GM23338 (cell line): ENCODE data around the gene AQP12B. TPM values are rescaled to one million over a fixed set of nuclear protein-coding genes. Genes with fewer than 3 reads are reported as not detected.
"Not testable (repeated sequence)": the region's sequence is repeated elsewhere in the genome, so short reads cannot be mapped to it uniquely, and the experiment has no call there.

Experiments
- ATAC-seq: fragments of 200-7000 bp; cut with Tn5 transposase; 3 replicates; pipeline ENCODE4 v1.9.1; 2020
- DNase-seq: peaks from one replicate; pipeline ENCODE4 v3.0.0-alpha.2; 2015; ENCODE audit warnings: low spot score
- H2AFZ ChIP-seq: fragments of 200-600 bp; sonication (generic); 2 replicates; pipeline ENCODE4 v1.8.0; 2016; ENCODE audit warnings: antibody characterized with exemption, mild to moderate bottlenecking, moderate library complexity
- H3F3A ChIP-seq: fragments of 200-600 bp; sonication (generic); replicated peaks from 2 replicates; pipeline ENCODE4 v1.8.0; 2017; ENCODE audit warnings: antibody characterized with exemption, mixed run types, low read depth
- H3K27ac ChIP-seq: fragments of 200-600 bp; sonication (generic); 2 replicates; pipeline ENCODE4 v1.6.1; 2016; ENCODE audit warnings: low read depth
- H3K27me3 ChIP-seq: fragments of 200-600 bp; sonication (generic); 2 replicates; pipeline ENCODE4 v1.8.0; 2016; ENCODE audit warnings: mild to moderate bottlenecking, mixed run types, moderate library complexity; ENCODE audit not compliant: insufficient read depth
- H3K36me3 ChIP-seq: fragments of 200-600 bp; sonication (generic); 2 replicates; pipeline ENCODE4 v1.8.0; 2016; ENCODE audit warnings: mild to moderate bottlenecking; ENCODE audit not compliant: insufficient read depth
- H3K4me1 ChIP-seq: fragments of 200-600 bp; sonication (generic); 2 replicates; pipeline ENCODE4 v1.8.0; 2016; ENCODE audit warnings: mild to moderate bottlenecking, moderate library complexity; ENCODE audit not compliant: insufficient read depth
- H3K4me2 ChIP-seq: fragments of 200-600 bp; sonication (generic); 2 replicates; pipeline ENCODE4 v1.7.1; 2017; ENCODE audit warnings: mixed run types
- H3K4me3 ChIP-seq: fragments of 200-600 bp; sonication (generic); 2 replicates; pipeline ENCODE4 v1.6.1; 2016; ENCODE audit warnings: mixed run types
- H3K79me2 ChIP-seq: fragments of 200-600 bp; sonication (generic); replicated peaks from 2 replicates; pipeline ENCODE4 v1.8.0; 2017; ENCODE audit warnings: mild to moderate bottlenecking; ENCODE audit not compliant: insufficient read depth
- H3K9me2 ChIP-seq: fragments of 200-600 bp; sonication (generic); 2 replicates; pipeline ENCODE4 v1.8.0; 2017; ENCODE audit not compliant: insufficient read depth
- H4K20me1 ChIP-seq: fragments of 200-600 bp; sonication (generic); replicated peaks from 2 replicates; pipeline ENCODE4 v1.8.0; 2017; ENCODE audit warnings: mild to moderate bottlenecking; ENCODE audit not compliant: insufficient read depth
- H3K27ac Mint-ChIP-seq: 2 replicates; pipeline ENCODE4 v1.8.0; 2020; ENCODE audit warnings: inconsistent platforms, mild to moderate bottlenecking, moderate library complexity, mixed read lengths
- H3K27me3 Mint-ChIP-seq: 3 replicates; pipeline ENCODE4 v1.8.0; 2022; ENCODE audit warnings: low read depth, mild to moderate bottlenecking, moderate library complexity, mixed read lengths, inconsistent platforms; ENCODE audit not compliant: insufficient read depth, poor library complexity
- H3K36me3 Mint-ChIP-seq: 3 replicates; pipeline ENCODE4 v1.8.0; 2021; ENCODE audit warnings: low read depth, mild to moderate bottlenecking, inconsistent platforms, moderate library complexity, mixed read lengths
- H3K4me1 Mint-ChIP-seq: 3 replicates; pipeline ENCODE4 v1.8.0; 2020; ENCODE audit warnings: mild to moderate bottlenecking, inconsistent platforms, mixed read lengths
- H3K4me3 Mint-ChIP-seq: 3 replicates; pipeline ENCODE4 v1.8.0; 2021; ENCODE audit warnings: moderate library complexity, mild to moderate bottlenecking, inconsistent platforms, mixed read lengths
- H3K9me3 Mint-ChIP-seq: 3 replicates; pipeline ENCODE4 v1.8.0; 2020; ENCODE audit warnings: moderate library complexity, mild to moderate bottlenecking, inconsistent platforms, mixed read lengths
- polyA plus RNA-seq: library from polyadenylated mRNA; unstranded; fragments of >200 nt; fragmentation: Nextera tagmentation; extraction: Ambion mirVana; gene quantifications from 2 replicates; pipeline ENCODE4 v1.2.1, GENCODE V29; 2016
- total RNA-seq: library from RNA; depleted of rRNA; stranded (reverse); fragments of >200 nt; shearing (Covaris generic); gene quantifications from 2 replicates; pipeline ENCODE4 v1.2.3, GENCODE V29; 2014

Gene AQP12B
- total and polyA plus RNA-seq, 2 experiments from 2014 or later = not detected

- not testable (repeated sequence) for H3K27ac Mint-ChIP-seq, H3K4me1 ChIP-seq, H2AFZ ChIP-seq, H3K36me3 Mint-ChIP-seq, H3K9me2 ChIP-seq, H3K27me3 Mint-ChIP-seq, H3K4me3 Mint-ChIP-seq, DNase-seq, H3K79me2 ChIP-seq, H3F3A ChIP-seq, H3K4me3 ChIP-seq, H3K4me1 Mint-ChIP-seq, H3K9me3 Mint-ChIP-seq, H3K36me3 ChIP-seq, H3K4me2 ChIP-seq, H3K27me3 ChIP-seq, H3K27ac ChIP-seq, H4K20me1 ChIP-seq, ATAC-seq
Observed at GRCh38 chr2:240694304-240694703, 11.6 kb upstream of the AQP12B start.

DNA sequence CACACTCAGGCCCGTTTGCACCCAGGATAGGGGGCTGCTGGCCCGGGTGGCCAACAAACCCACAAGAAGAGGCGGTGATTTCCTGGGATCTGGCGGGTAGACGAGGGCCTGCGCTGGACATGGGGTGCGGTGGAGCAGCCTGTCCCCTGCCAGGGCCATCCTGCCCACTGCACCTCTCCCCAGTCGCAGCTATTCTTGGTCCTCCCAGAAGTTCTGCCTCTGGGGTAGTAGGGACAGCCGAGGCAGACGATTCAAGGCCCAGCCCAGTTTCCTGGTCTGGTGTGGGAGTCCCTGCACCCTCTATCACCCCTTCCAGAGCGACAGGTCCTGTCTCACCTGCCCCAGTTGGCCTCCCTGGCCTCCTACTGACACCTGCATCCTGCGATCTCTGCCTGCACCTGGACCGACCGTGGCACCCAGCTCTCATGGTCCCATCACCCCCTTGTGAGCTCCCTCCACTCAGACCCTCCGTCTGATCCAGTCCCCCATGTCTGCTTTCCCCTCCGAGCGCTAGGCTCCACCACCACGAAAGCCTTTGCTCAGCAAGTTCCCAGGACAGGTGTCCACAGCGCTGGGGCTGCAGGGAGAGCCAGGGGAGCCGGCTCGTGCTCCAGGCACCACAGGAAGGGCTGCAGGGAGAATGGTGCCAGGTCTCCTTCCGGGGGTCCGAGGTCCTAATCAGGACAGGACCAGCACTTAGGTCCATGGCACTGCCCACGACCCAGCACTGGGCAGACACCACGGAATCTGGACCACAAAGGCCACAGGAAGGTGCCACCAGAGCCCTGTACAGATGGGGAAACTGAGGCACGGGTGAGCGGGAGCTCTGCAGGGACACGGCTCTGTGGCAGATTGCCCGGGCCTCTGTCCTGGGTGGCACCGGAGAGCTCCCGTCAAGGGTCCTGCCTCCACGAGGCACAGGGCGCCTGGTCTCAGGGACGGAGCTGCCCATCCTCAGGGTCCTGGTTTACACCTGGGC, 10.2 kb upstream of the AQP12B start:
- not testable (repeated sequence) for H3K4me2 ChIP-seq, H3K9me3 Mint-ChIP-seq, H3K27ac ChIP-seq, H4K20me1 ChIP-seq, H3K4me1 Mint-ChIP-seq, DNase-seq, H3K4me3 Mint-ChIP-seq, H3K27me3 ChIP-seq, H3K27ac Mint-ChIP-seq, H3K79me2 ChIP-seq, H3K36me3 ChIP-seq, H3K4me3 ChIP-seq, H2AFZ ChIP-seq, ATAC-seq, H3K4me1 ChIP-seq, H3K9me2 ChIP-seq, H3F3A ChIP-seq, H3K27me3 Mint-ChIP-seq, H3K36me3 Mint-ChIP-seq

GRCh38 chr2:240691631-240692420, 9.1 kb upstream of the AQP12B start, which contains the start of gene AQP12A:
AQP12A (plus strand) TSS chr2:240691866; CDS start chr2:240691914, 48 bp downstream.
- not testable (repeated sequence) for H3K27me3 Mint-ChIP-seq, H3K36me3 Mint-ChIP-seq, H3K36me3 ChIP-seq, H3K4me2 ChIP-seq, H3F3A ChIP-seq, H3K27ac Mint-ChIP-seq, H2AFZ ChIP-seq, H3K9me3 Mint-ChIP-seq, H3K4me1 Mint-ChIP-seq, H3K9me2 ChIP-seq, H4K20me1 ChIP-seq, H3K27ac ChIP-seq, H3K4me1 ChIP-seq, H3K79me2 ChIP-seq, H3K27me3 ChIP-seq, H3K4me3 ChIP-seq, H3K4me3 Mint-ChIP-seq, DNase-seq
- peak; percentile 13; the same call in 2 of the 3 replicates for ATAC-seq

GRCh38 chr2:240691075-240691427, 8.4 kb upstream of the AQP12B start:
- H3K4me2 ChIP-seq, H3K27me3 ChIP-seq, H3K4me3 Mint-ChIP-seq, H3K36me3 Mint-ChIP-seq, H3K9me2 ChIP-seq, H3K27ac ChIP-seq, H3K4me1 Mint-ChIP-seq, H3K79me2 ChIP-seq, H3K9me3 Mint-ChIP-seq, H3K27ac Mint-ChIP-seq, ATAC-seq, H4K20me1 ChIP-seq, H3K4me3 ChIP-seq, H3F3A ChIP-seq, H3K36me3 ChIP-seq, DNase-seq, H3K27me3 Mint-ChIP-seq, H2AFZ ChIP-seq, H3K4me1 ChIP-seq: not testable (repeated sequence)

- H3K9me3 Mint-ChIP-seq, DNase-seq, H3K36me3 Mint-ChIP-seq: not testable (repeated sequence)
Observed at GRCh38 chr2:240690421-240691074, 7.9 kb upstream of the AQP12B start.

More at GRCh38 chr2:240690421-240691074, 7.9 kb upstream of the AQP12B start:
- H3K4me3 ChIP-seq, H3K9me2 ChIP-seq, H4K20me1 ChIP-seq, H3K27ac ChIP-seq, H3K4me3 Mint-ChIP-seq, H3K79me2 ChIP-seq, H3K4me1 Mint-ChIP-seq, H3K27me3 Mint-ChIP-seq, H3K4me2 ChIP-seq, H3K4me1 ChIP-seq, H2AFZ ChIP-seq, H3K27me3 ChIP-seq, H3F3A ChIP-seq, ATAC-seq, H3K27ac Mint-ChIP-seq, H3K36me3 ChIP-seq: not testable (repeated sequence)
